Hepatocyte (in vitro differentiated cells): ENCODE data around the gene AURKB.

Experiments used
- CTCF ChIP-seq: fragments of 200-600 bp; sonication (generic); IDR thresholded peaks from 2 replicates; pipeline ENCODE4 v1.5.1; 2016; ENCODE audit warnings: antibody characterized with exemption, mild to moderate bottlenecking; ENCODE audit not compliant: poor library complexity
- EZH2phosphoT487 ChIP-seq: fragments of 200-600 bp; sonication (generic); IDR thresholded peaks from one replicate; pipeline ENCODE4 v1.6.1; 2018; ENCODE audit warnings: antibody characterized with exemption, mild to moderate bottlenecking, low read depth, moderate library complexity; ENCODE audit not compliant: unreplicated experiment, severe bottlenecking

- TF ChIP-seq CTCF: no peak
- no peak for TF ChIP-seq EZH2phosphoT487
These were observed 54.5 kb downstream of the AURKB start for GRCh38 chr17:8155996-8156245.
